Measurements from ENCODE around the gene ATRN.

ATRN gene

GRCh38 chr20:3660262-3661059 lies 189.6 kb downstream of the ATRN start:
- no peak for DNase-seq

GRCh38 chr20:3661060-3661813 lies 190.4 kb downstream of the ATRN start:
- no peak for DNase-seq

GRCh38 chr20:3661814-3662665 lies 191.2 kb downstream of the ATRN start:
- no peak for DNase-seq

GRCh38 chr20:3663031-3663701 lies 192.3 kb downstream of the ATRN start, which contains the start of gene GFRA4:
Gene GFRA4, minus strand, starts transcription at chr20:3663399. Its CDS starts 0 bp downstream, at chr20:3663399.
- no peak for DNase-seq

GRCh38 chr20:3663858-3664257 lies 193.0 kb downstream of the ATRN start:
- no peak for DNase-seq

- no peak for DNase-seq
Observed at GRCh38 chr20:3667434-3668037, 196.7 kb downstream of the ATRN start.

GRCh38 chr20:3669710-3670367 lies 199.0 kb downstream of the ATRN start:
- DNase-seq, result no peak

GRCh38 chr20:3670511-3670910 lies 199.7 kb downstream of the ATRN start:
- DNase-seq, result no peak

GRCh38 chr20:3670945-3671344 lies 200.1 kb downstream of the ATRN start:
- DNase-seq, result no peak

- DNase-seq, result no peak
Observed at GRCh38 chr20:3671986-3672546, 201.2 kb downstream of the ATRN start.

- DNase-seq, result no peak
Observed at GRCh38 chr20:3672547-3673171, 201.8 kb downstream of the ATRN start.

- no peak for DNase-seq
Observed at GRCh38 chr20:3673221-3674070, 202.6 kb downstream of the ATRN start.

GRCh38 chr20:3674447-3674846 lies 203.6 kb downstream of the ATRN start:
- DNase-seq, result no peak

GRCh38 chr20:3674995-3675900 lies 204.4 kb downstream of the ATRN start:
- DNase-seq, result no peak

GRCh38 chr20:3677733-3678132 lies 206.9 kb downstream of the ATRN start:
- DNase-seq, result no peak

GRCh38 chr20:3678198-3678597 lies 207.4 kb downstream of the ATRN start:
- DNase-seq, result no peak

GRCh38 chr20:3678856-3679720 lies 208.3 kb downstream of the ATRN start:
- DNase-seq, result no peak
